Omental fat pad (tissue), 4 donors: ENCODE measurements around the gene ZBTB22. TPM values are rescaled to one million over a fixed set of nuclear protein-coding genes. Genes with fewer than 3 reads are reported as not detected.

ENCODE experiments used
- ATAC-seq: fragments of 150-250 bp; one replicate; pipeline ENCODE4 v1.9.1; 2016; ENCODE audit warnings: mild to moderate bottlenecking, moderate library complexity; ENCODE audit not compliant: low FRiP score
- DNase-seq: peaks from one replicate; pipeline ENCODE4 v3.0.0-alpha.2; 2019; ENCODE audit warnings: low spot score
- CTCF ChIP-seq, 3 donors: fragments of 450-650 bp; IDR thresholded peaks; one replicate each; pipeline ENCODE4 v1.5.1; 2016 to 2017; ENCODE audit warnings: antibody characterized with exemption in 3 of 3, mild to moderate bottlenecking in 3 of 3, moderate library complexity in 2 of 3
- total RNA-seq, 4 donors: library from RNA; depleted of rRNA; stranded (reverse); fragments of >200 nt; gene quantifications; one replicate each; pipeline ENCODE4 v1.1.0, GENCODE V29; 2016

Gene ZBTB22
- total RNA-seq, 4 donors from 2014 or later: 10.7 to 15.3 (median 11.6) TPM

- DNase-seq: peak; percentile 80
- no peak for TF ChIP-seq CTCF (IDR thresholded peaks at IDR 0.05)
- ATAC-seq: peak; percentile 67
These were observed 3.0 kb downstream of the ZBTB22 start for GRCh38 chr6:33314515-33314942.

- DNase-seq: peak; percentile 59
These were observed 3.6 kb downstream of the ZBTB22 start, which contains the start of gene TAPBP for GRCh38 chr6:33313709-33314514. Gene TAPBP, minus strand, starts transcription at chr6:33314078. Its CDS starts 37 bp downstream, at chr6:33314041.

GRCh38 chr6:33313105-33313708 is 4.3 kb downstream of the ZBTB22 start:
- ATAC-seq (no peak), DNase-seq (no peak)
- no peak for TF ChIP-seq CTCF (IDR thresholded peaks at IDR 0.05)

More at GRCh38 chr6:33313709-33314514, 3.6 kb downstream of the ZBTB22 start, which contains the start of gene TAPBP:
- no peak for TF ChIP-seq CTCF (IDR thresholded peaks at IDR 0.05)
- peak; percentile 33 for ATAC-seq

- ATAC-seq (peak; percentile 35), DNase-seq (no peak)
- no peak for TF ChIP-seq CTCF (IDR thresholded peaks at IDR 0.05)
These were observed 5.0 kb downstream of the ZBTB22 start for GRCh38 chr6:33312361-33313104.

GRCh38 chr6:33306356-33306755 is 11.2 kb downstream of the ZBTB22 start:
- no peak for TF ChIP-seq CTCF (IDR thresholded peaks at IDR 0.05)
- ATAC-seq: no peak
- DNase-seq: no peak

- DNase-seq (no peak), ATAC-seq (no peak)
- no peak for TF ChIP-seq CTCF (IDR thresholded peaks at IDR 0.05)
These were observed 12.5 kb downstream of the ZBTB22 start for GRCh38 chr6:33305052-33305451.
